ENCODE measurements around the gene SPINK1.
"Not testable (repeated sequence)": the region's sequence is repeated elsewhere in the genome, so short reads cannot be mapped to it uniquely, and the experiment has no call there.

SPINK1 gene

GRCh38 chr5:147803161-147803560 lies 28.3 kb downstream of the SPINK1 start:
- not testable (repeated sequence) for DNase-seq

DNA sequence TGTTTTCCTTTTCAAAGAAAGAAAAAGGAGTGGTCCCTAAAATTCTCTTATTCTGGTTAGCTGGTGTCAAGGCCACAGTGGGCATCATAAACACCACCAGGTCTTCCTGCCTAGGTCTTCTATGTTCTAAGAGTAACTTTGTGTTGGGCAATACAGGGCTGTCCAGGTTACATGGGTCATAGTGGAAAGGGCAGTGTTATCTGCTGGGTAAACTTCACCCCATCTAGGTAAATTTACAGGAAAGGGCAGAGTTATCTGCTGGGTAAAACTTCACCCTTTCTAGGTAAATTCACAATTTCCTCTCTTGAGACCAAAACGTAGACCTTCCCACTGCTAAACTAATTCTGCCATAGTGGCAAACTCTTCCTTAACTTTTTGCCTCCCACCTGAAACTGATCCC lies 30.0 kb downstream of the SPINK1 start:
- no peak for DNase-seq

- DNase-seq, result no peak
These were observed 31.0 kb downstream of the SPINK1 start for GRCh38 chr5:147800491-147800890.

GRCh38 chr5:147796556-147797308 lies 34.7 kb downstream of the SPINK1 start:
- no peak for DNase-seq

GRCh38 chr5:147791181-147791580 lies 40.3 kb downstream of the SPINK1 start:
- DNase-seq, result no peak

DNA sequence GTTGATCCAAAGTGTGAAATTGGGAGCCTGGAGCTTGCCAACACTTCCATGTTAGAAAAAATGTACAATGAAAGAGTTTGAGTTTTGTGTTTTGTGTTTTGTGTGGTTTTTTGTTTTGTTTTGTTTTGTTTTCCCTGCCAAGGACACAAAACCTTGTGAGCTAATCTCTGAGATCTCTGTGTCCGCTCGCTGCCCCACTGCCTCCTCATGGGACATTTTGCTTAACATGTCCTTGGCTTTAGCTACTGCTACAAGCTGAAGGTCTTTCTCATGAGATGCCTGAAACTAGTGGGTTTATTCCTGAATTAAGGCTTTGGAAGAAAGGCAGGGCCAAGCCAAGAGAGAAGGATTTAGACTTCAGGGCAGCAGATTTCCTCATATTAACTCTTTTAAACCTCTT lies 41.7 kb downstream of the SPINK1 start:
- DNase-seq, result no peak

DNA sequence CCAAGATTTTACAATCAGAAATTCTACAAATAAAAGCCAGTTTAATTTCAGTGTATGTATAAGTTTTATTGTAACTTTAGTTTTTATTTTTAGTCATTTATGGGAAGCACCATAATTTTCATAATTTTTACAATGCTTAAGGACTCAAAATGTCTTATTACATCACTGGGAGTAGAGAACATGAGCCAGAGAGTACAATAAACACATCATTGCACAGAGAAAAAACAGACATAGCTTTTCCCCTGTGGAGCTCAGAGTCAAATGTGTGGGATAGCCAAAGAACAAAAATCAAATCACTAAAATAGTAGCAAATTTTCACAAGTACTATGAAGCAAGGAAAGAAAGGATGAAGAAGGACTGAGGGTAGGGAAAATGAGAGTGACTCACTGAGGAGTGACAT lies 43.4 kb downstream of the SPINK1 start:
- no peak for DNase-seq

DNA sequence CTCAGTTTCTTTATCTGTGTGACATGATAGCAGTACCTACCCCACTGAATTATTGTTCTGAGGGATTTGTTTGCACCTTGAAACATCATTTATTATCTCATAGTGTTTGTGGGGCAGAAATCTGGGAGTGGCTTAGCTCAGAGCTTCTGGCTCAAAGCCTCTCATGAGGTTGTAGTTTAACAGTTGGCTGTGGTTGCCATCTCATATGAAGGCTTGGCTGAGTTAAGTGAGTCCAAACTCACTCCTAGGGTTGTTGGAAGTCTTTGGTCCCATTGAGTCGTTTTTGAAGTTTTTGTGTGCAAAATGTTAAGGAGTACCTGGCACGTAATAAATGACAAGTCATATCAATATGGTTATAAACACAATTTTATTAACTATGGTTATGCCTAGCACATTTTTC lies 45.3 kb downstream of the SPINK1 start:
- DNase-seq, result no peak

DNA sequence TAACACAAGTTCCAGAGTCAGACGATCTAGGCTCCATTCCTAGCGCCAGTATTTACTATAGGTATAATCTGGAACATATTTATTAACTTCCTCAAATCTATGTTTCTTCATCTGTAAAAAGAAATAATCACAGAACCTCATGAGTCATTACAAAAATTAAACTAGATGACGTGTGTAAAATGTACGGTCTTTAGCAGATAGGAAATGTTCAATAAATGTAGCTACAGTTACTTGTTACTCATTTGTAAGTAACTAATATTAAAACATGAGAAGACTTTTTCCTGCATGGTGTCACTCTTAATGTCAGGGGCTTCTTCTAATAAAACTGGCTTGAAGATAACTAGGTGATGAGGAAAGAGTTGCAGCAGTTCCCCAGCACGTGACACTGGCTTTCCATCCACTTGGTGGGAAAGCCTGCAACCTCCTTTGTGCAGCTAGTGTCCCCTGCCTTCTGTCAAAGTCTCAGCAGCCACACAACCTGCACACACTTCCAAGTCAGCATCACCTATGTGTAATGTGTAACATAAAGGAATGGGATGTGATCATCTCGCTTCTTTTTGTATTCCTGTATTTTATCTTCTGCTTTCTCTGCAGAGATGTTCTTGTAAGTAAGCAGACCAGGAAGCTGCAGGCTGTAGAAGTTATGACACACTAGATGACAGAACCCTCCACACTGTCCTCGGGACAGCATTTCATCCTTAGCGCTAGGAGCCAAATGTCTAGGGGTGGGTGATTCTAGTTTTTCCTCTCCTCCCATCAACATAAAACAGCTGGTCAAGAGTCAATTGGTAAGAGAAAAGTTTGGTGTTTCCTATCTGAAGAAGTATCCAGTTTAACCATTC lies 47.1 kb downstream of the SPINK1 start:
- no peak for DNase-seq

DNA sequence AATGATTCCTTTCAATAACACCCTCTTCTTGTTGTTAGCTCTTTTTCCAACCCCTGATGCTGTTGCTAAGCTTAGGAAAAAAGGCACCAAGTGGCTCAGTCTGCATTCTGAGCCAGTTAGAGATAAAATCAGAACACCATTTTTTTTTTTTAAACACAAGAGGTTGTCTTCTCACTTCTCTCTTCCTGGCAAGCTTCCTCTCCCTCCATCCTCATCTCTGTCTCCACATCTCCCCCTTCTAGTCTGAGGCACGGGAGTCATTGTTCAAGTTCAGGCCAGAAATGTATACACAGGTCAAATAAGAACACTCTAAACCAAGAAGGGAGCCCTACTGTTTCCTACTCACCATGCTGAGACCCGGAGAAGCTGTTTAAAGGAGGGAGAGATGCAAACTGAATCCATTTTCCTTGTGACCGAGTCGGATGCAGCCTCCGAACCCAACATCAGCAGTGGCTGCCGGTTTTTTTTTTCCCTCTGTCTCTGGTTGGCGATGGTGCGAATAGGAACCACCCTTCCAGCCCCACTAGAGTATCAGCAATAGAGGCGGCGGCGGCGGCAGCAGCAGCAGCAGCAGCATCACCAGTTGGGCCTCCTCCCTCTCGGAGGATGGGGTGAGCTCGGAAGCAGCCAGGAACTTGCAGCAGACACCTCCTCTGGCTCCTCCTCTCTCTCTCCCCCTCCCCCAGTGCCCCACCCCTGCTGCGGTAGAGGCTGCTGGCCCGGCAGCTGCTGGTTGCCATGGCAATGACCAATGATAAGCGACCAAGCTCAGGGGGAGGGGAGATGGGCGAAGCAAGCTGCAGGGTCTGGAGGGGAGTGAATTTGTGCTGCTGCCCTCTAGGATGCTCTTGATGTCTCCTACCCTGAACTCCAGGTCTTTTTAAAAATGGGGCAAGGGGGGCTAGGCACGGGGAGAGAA lies 49.1 kb downstream of the SPINK1 start, which contains the start of gene JAKMIP2:
TSS of gene JAKMIP2 (minus strand) at position 619 of the 919 bp plus-strand sequence. CDS start 110,922 bp downstream, outside the sequence.
- peak; percentile 87 to 90 for DNase-seq

DNA sequence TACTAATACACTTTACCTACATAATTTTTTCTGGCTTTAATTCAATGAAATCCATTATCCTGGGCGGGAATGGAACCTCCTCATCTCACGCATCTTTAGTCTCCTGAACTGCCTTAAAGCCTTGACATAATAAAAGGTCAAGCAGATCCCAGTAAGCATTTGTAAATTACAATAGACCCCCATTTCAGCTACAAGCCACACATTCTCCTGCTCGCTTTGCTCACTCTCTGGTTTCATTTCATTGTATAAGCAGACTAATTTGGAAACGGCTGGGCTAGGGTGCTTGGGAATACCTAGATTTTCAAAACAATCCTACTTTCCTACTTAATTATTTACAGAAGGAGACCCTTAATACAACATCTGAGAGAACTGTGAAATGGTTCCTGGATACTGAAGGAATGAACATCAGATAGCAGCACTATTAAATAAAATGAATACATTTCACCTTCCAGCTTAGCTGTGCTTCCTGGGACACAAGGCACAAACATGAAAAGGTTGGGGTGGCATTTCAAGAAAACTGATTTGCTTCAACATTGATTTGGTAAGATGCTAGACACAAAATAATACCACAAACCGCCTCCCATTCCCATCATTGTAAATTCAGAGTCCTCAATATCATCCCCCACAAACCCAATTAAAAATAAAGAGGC lies 50.4 kb downstream of the SPINK1 start:
- no peak for DNase-seq

- DNase-seq, result no peak
These were observed 51.8 kb downstream of the SPINK1 start for GRCh38 chr5:147779694-147780093.

- no peak for DNase-seq
These were observed 54.5 kb downstream of the SPINK1 start for GRCh38 chr5:147776989-147777388.
